Loucy (cell line): ENCODE results near the gene MATCAP1.
A peak's percentile ranks its signal among the peaks of the same experiment; 100 is the strongest.

Experiments
- H2AFZ ChIP-seq: fragments of 200-600 bp; sonication (generic); 2 replicates; pipeline ENCODE4 v1.6.0; 2016; ENCODE audit warnings: antibody characterized with exemption, mild to moderate bottlenecking, low read length, moderate library complexity
- H3F3A ChIP-seq: fragments of 200-600 bp; 2 replicates; pipeline ENCODE4 v1.6.0; 2016; ENCODE audit warnings: antibody characterized with exemption, low read depth, mild to moderate bottlenecking
- H3K27me3 ChIP-seq: fragments of 200-600 bp; sonication (generic); 2 replicates; pipeline ENCODE4 v1.6.1; 2014; ENCODE audit warnings: low read length, mild to moderate bottlenecking; ENCODE audit not compliant: insufficient read depth, poor library complexity, severe bottlenecking
- H3K36me3 ChIP-seq: fragments of 200-600 bp; sonication (generic); 2 replicates; pipeline ENCODE4 v1.6.1; 2016; ENCODE audit warnings: low read length; ENCODE audit not compliant: insufficient read depth
- H3K4me1 ChIP-seq: fragments of 200-600 bp; sonication (generic); 2 replicates; pipeline ENCODE4 v1.5.1; 2014; ENCODE audit warnings: low read length, mild to moderate bottlenecking; ENCODE audit not compliant: insufficient read depth, poor library complexity, severe bottlenecking
- H3K4me2 ChIP-seq: fragments of 200-600 bp; sonication (generic); 2 replicates; pipeline ENCODE4 v1.6.0; 2014; ENCODE audit warnings: antibody characterized with exemption, low read length, low read depth, mild to moderate bottlenecking; ENCODE audit not compliant: poor library complexity, severe bottlenecking
- H3K4me3 ChIP-seq: fragments of 200-600 bp; sonication (generic); 2 replicates; pipeline ENCODE4 v1.5.1; 2014; ENCODE audit warnings: low read length, mild to moderate bottlenecking, mixed read lengths; ENCODE audit not compliant: poor library complexity, severe bottlenecking
- H3K79me2 ChIP-seq: fragments of 200-600 bp; sonication (generic); 2 replicates; pipeline ENCODE4 v1.6.1; 2014; ENCODE audit warnings: low read length; ENCODE audit not compliant: insufficient read depth
- H3K9ac ChIP-seq: fragments of 200-600 bp; sonication (generic); 2 replicates; pipeline ENCODE4 v1.6.0; 2014; ENCODE audit warnings: mild to moderate bottlenecking, low read depth, low read length, moderate library complexity; ENCODE audit not compliant: poor library complexity, severe bottlenecking
- H3K9me2 ChIP-seq: fragments of 200-600 bp; sonication (generic); replicated peaks from 2 replicates; pipeline ENCODE4 v1.6.1; 2016; ENCODE audit warnings: low read depth, low read length, mixed read lengths
- H3K9me3 ChIP-seq: fragments of 200-600 bp; sonication (generic); 2 replicates; pipeline ENCODE4 v1.6.1; 2014; ENCODE audit warnings: mild to moderate bottlenecking, antibody characterized with exemption, low read length, low read depth; ENCODE audit not compliant: insufficient read depth
- H4K20me1 ChIP-seq: fragments of 200-600 bp; sonication (generic); 2 replicates; pipeline ENCODE4 v1.6.0; 2014; ENCODE audit warnings: antibody characterized with exemption, low read length, mild to moderate bottlenecking; ENCODE audit not compliant: insufficient read depth, poor library complexity, severe bottlenecking
- EZH2phosphoT487 ChIP-seq: fragments of 200-600 bp; IDR thresholded peaks from 2 replicates; pipeline ENCODE4 v1.6.1; 2018; ENCODE audit warnings: antibody characterized with exemption, mild to moderate bottlenecking, moderate library complexity, borderline replicate concordance
- TF ChIP-seq, protein P1 (sequence below): fragments of 200-600 bp; sonication (generic); conservative IDR thresholded peaks from 2 replicates; pipeline ENCODE4 v1.5.1; 2014; ENCODE audit warnings: mild to moderate bottlenecking, antibody characterized with exemption, low read length

The MATCAP1 gene

DNA sequence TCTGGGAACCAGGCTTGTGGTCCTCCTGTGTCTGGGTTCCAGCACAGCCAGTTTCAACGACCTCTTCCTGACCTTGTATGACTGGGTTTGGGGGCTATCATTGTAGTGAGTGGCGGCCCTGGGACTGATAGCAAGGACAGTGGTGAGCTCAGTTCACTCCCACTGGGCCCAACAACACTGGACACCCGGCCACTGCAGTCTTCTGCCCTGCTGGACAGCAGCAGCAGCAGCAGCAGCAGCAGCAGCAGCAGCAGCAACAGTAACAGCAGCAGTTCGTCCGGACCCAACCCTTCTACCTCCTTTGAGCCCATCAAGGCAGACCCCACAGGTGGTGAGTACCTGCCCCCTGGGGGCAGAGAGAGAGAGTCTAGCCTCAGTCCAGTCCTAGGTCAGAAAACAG is 11.9 kb upstream of the MATCAP1 start:
- no peak overlapping the region for H3K9ac ChIP-seq
- H3K4me2 ChIP-seq: no peak overlapping the region
- H3K9me2 ChIP-seq: no peaks in the 10 kb centered on the region
- peaks cover 21% of the 10 kb centered on the region for H3K4me1 ChIP-seq
- H4K20me1 ChIP-seq: peaks cover 32% of the 10 kb centered on the region
- no peaks in the 10 kb centered on the region for H3K27me3 ChIP-seq
- H3K36me3 ChIP-seq: peaks cover 44% of the 10 kb centered on the region; the same call in 1 of the 2 replicates
- no peak overlapping the region for H3K4me3 ChIP-seq
- H3F3A ChIP-seq: no peaks in the 10 kb centered on the region
- H3K9me3 ChIP-seq: no peaks in the 10 kb centered on the region
- no peak overlapping the region for H2AFZ ChIP-seq
- H3K79me2 ChIP-seq: peaks cover 50% of the 10 kb centered on the region
- TF ChIP-seq EZH2phosphoT487: no peak
- TF ChIP-seq, protein P1, sequence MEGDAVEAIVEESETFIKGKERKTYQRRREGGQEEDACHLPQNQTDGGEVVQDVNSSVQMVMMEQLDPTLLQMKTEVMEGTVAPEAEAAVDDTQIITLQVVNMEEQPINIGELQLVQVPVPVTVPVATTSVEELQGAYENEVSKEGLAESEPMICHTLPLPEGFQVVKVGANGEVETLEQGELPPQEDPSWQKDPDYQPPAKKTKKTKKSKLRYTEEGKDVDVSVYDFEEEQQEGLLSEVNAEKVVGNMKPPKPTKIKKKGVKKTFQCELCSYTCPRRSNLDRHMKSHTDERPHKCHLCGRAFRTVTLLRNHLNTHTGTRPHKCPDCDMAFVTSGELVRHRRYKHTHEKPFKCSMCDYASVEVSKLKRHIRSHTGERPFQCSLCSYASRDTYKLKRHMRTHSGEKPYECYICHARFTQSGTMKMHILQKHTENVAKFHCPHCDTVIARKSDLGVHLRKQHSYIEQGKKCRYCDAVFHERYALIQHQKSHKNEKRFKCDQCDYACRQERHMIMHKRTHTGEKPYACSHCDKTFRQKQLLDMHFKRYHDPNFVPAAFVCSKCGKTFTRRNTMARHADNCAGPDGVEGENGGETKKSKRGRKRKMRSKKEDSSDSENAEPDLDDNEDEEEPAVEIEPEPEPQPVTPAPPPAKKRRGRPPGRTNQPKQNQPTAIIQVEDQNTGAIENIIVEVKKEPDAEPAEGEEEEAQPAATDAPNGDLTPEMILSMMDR: no peak

- H3K4me1 ChIP-seq: peaks cover 21% of the 10 kb centered on the region
- TF ChIP-seq, protein P1: no peak
- TF ChIP-seq EZH2phosphoT487: no peak
- no peaks in the 10 kb centered on the region for H3K9me3 ChIP-seq
- H3F3A ChIP-seq: no peaks in the 10 kb centered on the region
- peak overlapping the region; percentile 98 for H3K4me3 ChIP-seq
- peak overlapping the region; percentile 94 for H3K9ac ChIP-seq
- peaks cover 32% of the 10 kb centered on the region for H4K20me1 ChIP-seq
- H2AFZ ChIP-seq: no peak overlapping the region
- peaks cover 50% of the 10 kb centered on the region for H3K79me2 ChIP-seq
- H3K36me3 ChIP-seq: peaks cover 33% of the 10 kb centered on the region; the same call in 1 of the 2 replicates
- no peaks in the 10 kb centered on the region for H3K27me3 ChIP-seq
- H3K4me2 ChIP-seq: peak overlapping the region; percentile 97
- H3K9me2 ChIP-seq: no peaks in the 10 kb centered on the region
Observed at GRCh38 chr16:67194260-67194659, 10.5 kb upstream of the MATCAP1 start.

DNA sequence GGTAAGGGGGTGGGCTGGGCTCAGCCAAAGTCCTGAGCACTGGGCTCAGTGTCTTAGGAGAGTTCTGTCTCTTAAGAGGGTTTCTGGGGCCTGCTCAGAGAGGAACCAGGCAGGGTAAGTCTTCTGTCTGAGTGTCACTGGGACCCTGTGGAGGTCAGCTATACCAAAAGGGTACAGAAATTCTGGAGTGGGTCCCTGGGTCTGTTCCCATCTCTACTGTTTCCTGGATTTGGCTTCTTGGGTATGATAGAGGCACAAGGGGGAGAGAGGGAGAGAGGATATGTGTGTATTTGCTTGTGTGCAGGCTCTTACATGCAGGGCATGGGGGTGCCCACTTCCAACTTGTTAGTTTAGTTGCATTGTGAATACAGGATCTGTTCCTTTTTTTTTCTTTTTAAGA is 9.8 kb upstream of the MATCAP1 start:
- no peaks in the 10 kb centered on the region for H3F3A ChIP-seq

More for the DNA sequence above, 9.8 kb upstream of the MATCAP1 start:
- H3K4me2 ChIP-seq: peak overlapping the region; percentile 97
- peaks cover 33% of the 10 kb centered on the region; the same call in 1 of the 2 replicates for H3K36me3 ChIP-seq
- H3K4me3 ChIP-seq: peak overlapping the region; percentile 98
- H3K9me2 ChIP-seq: no peaks in the 10 kb centered on the region
- H3K79me2 ChIP-seq: peaks cover 50% of the 10 kb centered on the region
- H2AFZ ChIP-seq: no peak overlapping the region
- TF ChIP-seq EZH2phosphoT487: no peak
- TF ChIP-seq, protein P1: no peak
- H3K9ac ChIP-seq: peak overlapping the region; percentile 94
- H3K27me3 ChIP-seq: no peaks in the 10 kb centered on the region
- H3K9me3 ChIP-seq: no peaks in the 10 kb centered on the region
- H4K20me1 ChIP-seq: peaks cover 32% of the 10 kb centered on the region
- peaks cover 21% of the 10 kb centered on the region for H3K4me1 ChIP-seq
